ENCODE results near the gene LRRC71. TPM values are rescaled to one million over a fixed set of nuclear protein-coding genes. Genes with fewer than 3 reads are reported as not detected.

LRRC71 gene
- under 1 TPM; 0.25 to 0.99 (median 0.50) TPM for polyA plus RNA-seq (ENCODE audit: insufficient read length in 4 of 4)

DNA sequence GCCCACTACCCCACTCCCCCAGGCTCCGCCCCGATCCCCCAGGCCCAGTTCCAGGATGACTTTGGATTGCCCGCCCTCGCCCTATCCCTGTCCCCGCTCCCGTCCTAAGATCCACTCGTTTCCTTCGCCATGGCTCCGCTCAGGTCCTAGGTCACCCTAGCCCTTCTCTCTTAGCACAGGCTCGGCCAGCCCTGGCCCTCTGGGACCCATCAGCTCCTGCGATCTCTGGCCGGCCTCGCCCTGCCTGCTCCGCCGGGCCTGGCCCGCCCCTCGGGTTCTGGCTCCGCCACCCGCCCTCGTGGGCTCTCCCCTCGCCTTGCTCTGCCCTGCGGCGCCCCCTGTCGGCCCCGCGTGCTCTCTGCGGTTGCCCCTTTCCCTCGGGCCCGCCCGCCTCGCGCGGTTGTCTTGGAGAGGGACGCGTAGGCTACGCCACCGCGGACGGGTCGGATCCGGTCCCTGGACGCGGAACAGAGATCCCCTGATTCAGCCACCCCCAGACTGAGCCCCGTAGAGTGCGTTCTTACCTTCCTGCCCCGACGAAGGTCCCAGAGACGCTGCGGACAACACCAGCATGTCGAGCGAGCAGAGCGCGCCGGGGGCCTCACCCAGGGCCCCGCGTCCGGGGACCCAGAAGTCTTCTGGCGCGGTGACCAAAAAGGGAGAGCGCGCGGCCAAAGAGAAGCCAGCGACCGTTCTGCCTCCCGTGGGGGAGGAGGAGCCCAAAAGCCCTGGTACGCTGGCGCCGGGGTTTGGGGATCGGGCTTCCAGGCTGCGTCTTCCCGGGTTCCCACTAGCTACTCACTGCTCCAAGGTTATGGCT, at the start of gene LRRC71:
LRRC71 (plus strand) TSS at position 400 of the 820 bp plus-strand sequence; CDS start at position 572, 172 bp downstream.
- DNase-seq (ENCODE audit: low read depth in 4 of 4, low spot score in 2 of 4): peak in 3 of 4 donors; percentile 57 to 71 (median 63)

- DNase-seq (ENCODE audit: low read depth in 4 of 4, low spot score in 2 of 4): no peak
These were observed 46.8 kb upstream of the LRRC71 start for GRCh38 chr1:156873659-156874058.

- DNase-seq (ENCODE audit: low read depth in 4 of 4, low spot score in 2 of 4): no peak
These were observed 46.3 kb upstream of the LRRC71 start for GRCh38 chr1:156874142-156874541.

- no peak for DNase-seq (ENCODE audit: low read depth in 4 of 4, low spot score in 2 of 4)
These were observed 45.7 kb upstream of the LRRC71 start for GRCh38 chr1:156874572-156875340.

DNA sequence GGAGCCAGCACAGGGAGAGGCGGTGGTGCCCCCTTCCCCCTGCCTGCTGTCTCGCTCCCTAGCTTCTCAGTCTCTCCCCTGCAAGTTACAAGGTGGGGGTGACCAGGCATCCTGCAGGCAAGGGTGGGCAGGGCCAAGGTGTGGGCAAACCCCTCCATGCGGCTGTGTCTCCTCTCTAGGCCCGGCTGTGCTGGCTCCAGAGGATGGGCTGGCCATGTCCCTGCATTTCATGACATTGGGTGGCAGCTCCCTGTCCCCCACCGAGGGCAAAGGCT, 45.2 kb upstream of the LRRC71 start:
- no peak for DNase-seq (ENCODE audit: low read depth in 4 of 4, low spot score in 2 of 4)

GRCh38 chr1:156876281-156876680, 44.2 kb upstream of the LRRC71 start:
- no peak for DNase-seq (ENCODE audit: low read depth in 4 of 4, low spot score in 2 of 4)

- no peak for DNase-seq (ENCODE audit: low read depth in 4 of 4, low spot score in 2 of 4)
These were observed 42.8 kb upstream of the LRRC71 start for GRCh38 chr1:156877433-156878170.

DNA sequence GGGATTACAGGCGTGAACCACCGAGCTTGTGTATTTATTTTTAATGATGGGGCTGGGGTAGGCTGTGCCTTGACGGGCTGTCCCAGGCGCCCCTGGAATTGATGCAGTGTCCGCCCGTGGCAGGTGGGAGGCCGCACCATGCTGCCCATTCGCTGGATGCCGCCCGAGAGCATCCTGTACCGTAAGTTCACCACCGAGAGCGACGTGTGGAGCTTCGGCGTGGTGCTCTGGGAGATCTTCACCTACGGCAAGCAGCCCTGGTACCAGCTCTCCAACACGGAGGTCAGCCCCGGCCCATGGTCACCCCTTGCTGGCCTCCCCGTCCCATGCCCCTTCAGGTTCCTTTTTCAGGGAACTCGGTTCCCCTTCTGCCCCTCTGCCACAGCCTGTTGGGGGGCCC, 40.6 kb upstream of the LRRC71 start:
- no peak for DNase-seq (ENCODE audit: low read depth in 4 of 4, low spot score in 2 of 4)

- no peak for DNase-seq (ENCODE audit: low read depth in 4 of 4, low spot score in 2 of 4)
These were observed 40.0 kb upstream of the LRRC71 start for GRCh38 chr1:156880473-156880872.

DNA sequence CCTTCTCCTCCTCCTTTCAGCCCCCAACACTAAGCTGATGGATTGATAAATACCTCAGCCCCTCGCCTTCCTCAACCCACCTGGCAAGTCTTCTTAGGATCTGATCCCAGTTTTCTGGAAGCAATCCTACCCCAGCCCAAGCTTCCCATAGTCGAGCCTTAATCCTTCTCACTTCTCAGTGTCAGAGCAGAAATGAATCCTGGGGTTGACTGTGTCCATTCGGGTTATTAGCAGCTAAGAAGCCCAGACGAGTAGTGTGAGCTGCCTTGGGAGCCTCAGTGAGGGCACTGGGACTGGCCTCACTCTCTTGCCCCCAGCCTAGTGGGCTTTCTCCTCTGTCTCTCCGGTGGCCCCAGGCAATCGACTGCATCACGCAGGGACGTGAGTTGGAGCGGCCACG, 39.3 kb upstream of the LRRC71 start:
- DNase-seq (ENCODE audit: low read depth in 4 of 4, low spot score in 2 of 4): no peak

DNA sequence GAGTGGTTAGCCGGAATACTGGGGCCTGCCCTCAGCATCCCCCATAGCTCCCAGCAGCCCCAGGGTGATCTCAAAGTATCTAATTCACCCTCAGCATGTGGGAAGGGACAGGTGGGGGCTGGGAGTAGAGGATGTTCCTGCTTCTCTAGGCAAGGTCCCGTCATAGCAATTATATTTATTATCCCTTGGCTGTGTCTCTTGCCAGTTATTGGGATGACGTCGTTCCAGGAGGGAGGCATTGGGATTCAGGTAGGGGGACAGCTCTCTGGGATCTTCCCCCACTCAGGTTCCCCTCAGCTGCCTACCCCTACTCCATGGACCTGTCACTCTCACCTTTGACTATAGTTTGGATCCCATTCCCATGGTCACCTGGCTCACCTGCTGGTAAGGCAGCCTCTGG, 38.8 kb upstream of the LRRC71 start:
- no peak for DNase-seq (ENCODE audit: low read depth in 4 of 4, low spot score in 2 of 4)

- DNase-seq (ENCODE audit: low read depth in 4 of 4, low spot score in 2 of 4): no peak
These were observed 37.9 kb upstream of the LRRC71 start for GRCh38 chr1:156882543-156882942.

DNA sequence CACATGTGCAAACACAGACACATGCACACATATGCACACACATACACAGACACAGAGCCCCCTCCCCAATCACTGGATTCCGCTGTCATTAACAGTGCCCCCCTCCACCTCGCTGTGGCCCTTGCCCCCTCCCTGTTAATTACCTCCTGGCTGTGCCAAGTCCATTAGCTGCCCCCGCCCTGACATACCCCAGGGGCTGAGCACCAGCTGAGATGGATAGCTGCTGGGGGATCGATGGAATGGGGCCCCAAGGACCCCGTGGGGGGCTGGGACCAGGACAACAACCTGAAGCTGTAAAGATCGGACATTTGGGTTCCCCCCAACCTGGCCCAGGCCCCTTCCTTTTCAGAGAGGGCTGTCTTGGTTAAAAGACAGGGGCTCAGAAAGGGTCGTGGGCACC, 36.5 kb upstream of the LRRC71 start:
- DNase-seq (ENCODE audit: low read depth in 4 of 4, low spot score in 2 of 4): no peak

GRCh38 chr1:156884560-156885184, 35.8 kb upstream of the LRRC71 start:
- DNase-seq (ENCODE audit: low read depth in 4 of 4, low spot score in 2 of 4): no peak

GRCh38 chr1:156885314-156885713, 35.1 kb upstream of the LRRC71 start:
- DNase-seq (ENCODE audit: low read depth in 4 of 4, low spot score in 2 of 4): no peak

DNA sequence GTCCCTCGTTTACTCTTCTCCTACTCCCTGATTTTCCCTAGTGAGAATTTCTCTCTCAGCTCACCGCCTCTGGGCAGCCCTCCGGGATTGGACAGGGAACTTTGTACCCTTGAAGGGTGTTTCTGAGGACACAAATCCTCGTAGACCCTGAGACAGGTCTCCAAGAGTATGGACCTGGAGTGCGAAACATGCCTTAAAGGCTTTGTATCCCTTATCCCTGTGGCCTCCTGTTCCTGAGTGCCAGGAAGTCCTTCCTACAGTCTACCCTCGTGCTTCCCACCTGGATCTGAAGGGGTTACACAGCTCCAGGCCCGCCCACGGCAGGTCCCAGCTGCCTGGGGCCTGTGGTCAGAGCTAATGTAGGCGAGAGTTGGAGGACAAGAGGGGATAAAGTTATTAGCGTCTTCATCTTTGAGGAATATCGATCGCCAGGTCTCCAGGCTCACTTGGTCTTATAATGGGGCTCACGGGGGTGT, 34.5 kb upstream of the LRRC71 start:
- no peak for DNase-seq (ENCODE audit: low read depth in 4 of 4, low spot score in 2 of 4)

DNA sequence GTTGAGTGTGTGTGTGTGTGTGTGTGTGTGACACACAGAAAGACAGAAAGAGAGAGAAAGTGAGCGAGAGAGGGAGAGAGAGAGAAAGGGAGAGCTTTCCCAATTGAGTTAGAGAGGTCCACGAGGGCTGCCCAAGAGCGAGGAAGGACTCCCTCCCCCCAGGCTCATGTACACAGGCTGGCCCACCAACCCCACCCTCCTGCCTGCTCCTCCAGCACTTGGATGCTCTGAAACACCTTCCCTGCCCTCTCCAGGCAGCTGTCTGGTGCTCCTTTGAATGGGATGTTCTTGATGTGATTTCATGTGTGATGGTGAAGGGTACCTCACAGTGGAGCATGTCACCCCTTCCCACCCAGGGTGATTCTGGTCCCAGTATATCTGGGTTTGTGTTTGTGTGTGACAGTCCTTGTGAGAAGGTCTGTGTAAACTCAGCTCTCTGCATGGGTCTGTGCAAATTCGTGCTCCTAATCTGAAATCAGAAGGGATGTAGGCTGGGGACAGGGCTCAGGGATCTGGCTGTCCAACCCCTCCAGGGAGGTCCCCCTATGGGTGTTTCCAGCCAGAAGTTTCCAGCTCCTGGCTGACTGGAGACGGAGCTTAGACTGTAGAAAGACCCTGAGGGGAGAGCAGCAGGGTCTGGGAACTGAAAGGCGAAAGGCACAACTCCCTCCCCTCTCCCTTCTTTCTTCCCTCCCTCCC, 33.7 kb upstream of the LRRC71 start:
- no peak for DNase-seq (ENCODE audit: low read depth in 4 of 4, low spot score in 2 of 4)

GRCh38 chr1:156887317-156887716, 33.1 kb upstream of the LRRC71 start:
- DNase-seq (ENCODE audit: low read depth in 4 of 4, low spot score in 2 of 4): no peak

DNA sequence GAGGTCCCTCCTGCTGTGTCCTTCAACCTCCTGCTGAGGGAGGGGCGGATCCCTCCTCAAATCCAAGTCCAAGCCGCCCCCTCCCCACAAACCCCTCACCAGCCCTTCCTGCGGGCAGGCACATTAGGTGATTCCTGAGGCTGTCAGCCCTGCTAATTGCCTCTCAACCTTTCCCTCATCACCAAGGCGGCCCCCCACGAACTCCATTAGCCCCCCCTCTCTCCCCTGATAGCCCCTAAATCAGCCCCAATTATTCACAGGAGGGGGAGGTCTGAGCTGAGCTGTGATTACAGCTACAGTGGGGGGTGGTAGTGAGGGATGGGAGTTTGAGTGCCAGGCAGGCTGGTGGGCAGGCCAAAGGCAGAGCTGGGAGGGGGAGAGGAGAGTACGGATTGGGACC, 32.7 kb upstream of the LRRC71 start:
- DNase-seq (ENCODE audit: low read depth in 4 of 4, low spot score in 2 of 4): no peak

Data from left renal cortex interstitium (tissue), 4 donors.